Ramos (cell line): ENCODE data around the gene CCDC93.

Experiments
- in situ Hi-C: fragments of 300-500 bp; cut with MboI; formaldehyde crosslinking; loops from one replicate; pipeline ENCODE4 v1.14.3; 2022; ENCODE audit warnings: low sequenced_read_pairs; ENCODE audit not compliant: unreplicated experiment

The CCDC93 gene

GRCh38 chr2:118013724-118014491 is at the start of gene CCDC93:
TSS of gene CCDC93 (minus strand) at chr2:118014070. CDS start at chr2:118013995, 75 bp downstream.
- in situ Hi-C loops, result loop anchor here (25.0 kb wide), 1 partner anchor 552 kb away; no protein-coding TSS in a partner anchor

DNA sequence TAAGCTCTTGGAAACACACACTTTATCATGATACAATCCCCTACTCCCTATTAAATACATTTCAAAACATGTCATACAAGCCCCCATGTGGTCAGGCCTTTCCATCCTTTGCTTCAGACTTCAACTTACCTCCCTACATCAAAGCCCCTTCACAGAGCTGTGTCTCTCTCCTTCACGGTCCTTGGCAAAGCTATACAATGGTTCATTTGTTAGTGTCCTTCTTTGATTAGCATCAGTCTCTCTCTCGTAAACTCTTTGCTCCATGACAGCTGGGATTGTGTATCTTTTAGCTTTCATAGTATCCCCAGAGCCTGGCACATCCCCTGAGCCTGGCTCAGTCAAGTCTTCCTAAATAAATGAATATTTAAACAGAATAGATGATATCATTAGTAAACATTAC is 48.8 kb upstream of the CCDC93 start:
- in situ Hi-C loops, result no loop called here

DNA sequence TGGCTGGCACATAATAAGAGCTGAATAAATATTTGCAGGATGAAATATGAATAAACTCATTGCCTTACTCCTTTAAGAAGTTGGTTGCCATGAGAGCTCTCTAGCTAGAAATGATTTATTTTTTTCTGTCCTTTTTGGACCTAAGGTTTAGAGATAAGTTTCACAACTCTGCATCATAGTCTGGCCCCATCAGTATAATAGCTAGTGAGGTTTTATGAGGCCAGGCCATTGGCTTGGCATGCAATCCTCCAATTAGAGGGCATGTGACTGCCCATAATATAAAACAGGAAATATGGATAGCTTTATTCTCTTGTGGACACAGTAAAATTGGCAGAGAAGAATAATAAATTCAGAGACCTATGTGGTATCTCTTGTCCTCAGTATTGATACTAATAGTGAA is 48.2 kb upstream of the CCDC93 start:
- in situ Hi-C loops, result no loop called here

- in situ Hi-C loops, result no loop called here
Observed at GRCh38 chr2:118061135-118061955, 47.5 kb upstream of the CCDC93 start.

GRCh38 chr2:118059919-118060478 is 46.1 kb upstream of the CCDC93 start:
- in situ Hi-C loops, result no loop called here

- in situ Hi-C loops, result no loop called here
Observed at GRCh38 chr2:118058951-118059350, 45.1 kb upstream of the CCDC93 start.

- in situ Hi-C loops, result no loop called here
Observed at GRCh38 chr2:118056801-118057200, 42.9 kb upstream of the CCDC93 start.

GRCh38 chr2:118056165-118056534 is 42.3 kb upstream of the CCDC93 start:
- in situ Hi-C loops, result no loop called here

GRCh38 chr2:118055512-118056164 is 41.8 kb upstream of the CCDC93 start:
- in situ Hi-C loops, result no loop called here

DNA sequence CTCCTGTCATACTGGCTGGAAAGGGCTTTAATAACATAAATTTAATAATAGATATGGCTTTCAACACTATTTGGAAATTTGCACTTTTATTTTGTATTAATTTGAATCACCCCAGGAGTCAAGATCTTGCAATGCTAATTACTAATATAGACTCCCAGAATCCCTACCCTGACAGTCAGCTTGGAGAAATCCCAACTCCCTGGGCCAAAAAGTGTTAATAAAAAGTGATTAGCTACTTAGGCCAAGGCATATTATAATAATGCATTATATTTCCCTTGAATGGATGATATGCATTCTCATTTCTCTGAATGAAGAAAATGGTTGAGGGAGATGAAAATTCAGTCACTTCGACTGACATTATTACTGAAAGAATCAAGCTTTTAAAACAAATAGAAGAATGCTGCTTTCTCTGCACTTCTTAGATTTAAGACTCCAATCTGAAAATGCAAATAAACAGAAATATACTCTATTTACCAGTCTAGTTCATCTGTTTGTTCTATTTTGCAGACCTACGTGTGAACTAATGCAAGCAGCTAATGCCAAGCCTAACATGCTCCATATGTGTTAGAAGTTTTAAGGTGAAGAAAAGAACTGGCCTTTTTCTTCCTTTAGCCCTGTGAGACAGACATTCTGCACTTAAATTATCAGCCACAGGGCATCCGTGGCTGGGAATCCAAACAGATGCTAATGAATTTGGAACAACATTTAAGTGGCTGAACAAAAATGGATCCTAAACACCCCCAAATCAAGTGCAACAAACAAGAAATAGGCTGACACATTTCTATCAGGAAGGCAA is 40.5 kb upstream of the CCDC93 start:
- in situ Hi-C loops, result no loop called here

DNA sequence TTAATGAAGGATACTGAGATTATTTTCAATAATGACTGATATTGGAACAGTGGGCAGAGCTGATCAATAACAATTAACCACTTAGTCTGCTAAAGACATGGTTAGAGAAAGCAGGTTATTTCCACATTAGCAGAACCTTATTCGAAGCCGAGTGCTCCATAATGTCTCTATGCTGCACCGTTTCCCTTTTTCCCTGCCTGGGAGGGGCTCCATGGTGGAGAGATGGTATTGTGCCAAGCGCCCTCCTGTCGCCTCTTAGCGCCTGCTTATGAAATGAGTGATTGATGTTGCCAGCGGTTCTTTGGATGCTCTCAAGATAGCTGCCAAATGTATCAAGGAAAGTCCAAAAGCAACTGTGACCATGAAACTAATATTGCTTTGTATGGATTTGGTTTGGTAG is 39.8 kb upstream of the CCDC93 start:
- in situ Hi-C loops, result no loop called here

- in situ Hi-C loops, result no loop called here
Observed at GRCh38 chr2:118052474-118052873, 38.6 kb upstream of the CCDC93 start.

DNA sequence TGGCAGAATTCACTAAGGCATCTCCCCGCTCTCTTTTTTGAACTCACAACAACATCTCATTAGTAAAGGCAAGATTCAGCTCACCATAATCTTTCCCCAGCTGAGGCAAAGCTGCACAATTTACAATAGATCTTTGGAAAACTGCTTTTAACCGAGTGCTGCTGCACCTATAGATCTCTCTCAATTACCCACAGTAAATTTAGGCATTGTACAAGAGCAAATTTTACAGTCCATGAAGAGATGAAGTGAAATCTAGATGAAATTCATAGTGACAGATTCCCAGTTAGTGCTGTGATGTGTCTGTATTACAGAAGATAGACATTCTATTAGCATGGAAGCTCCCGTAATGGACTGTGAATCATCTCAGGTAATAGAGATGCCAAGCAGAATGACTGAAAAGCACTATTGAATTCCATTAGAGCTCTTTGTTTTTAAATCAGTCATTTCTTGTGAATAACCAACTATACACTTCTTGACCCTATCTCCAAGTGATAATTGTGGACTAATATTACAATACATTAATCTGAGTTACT is 38.0 kb upstream of the CCDC93 start:
- in situ Hi-C loops, result no loop called here

- in situ Hi-C loops, result no loop called here
Observed at GRCh38 chr2:118050974-118051373, 37.1 kb upstream of the CCDC93 start.

- in situ Hi-C loops, result no loop called here
Observed at GRCh38 chr2:118050386-118050785, 36.5 kb upstream of the CCDC93 start.

DNA sequence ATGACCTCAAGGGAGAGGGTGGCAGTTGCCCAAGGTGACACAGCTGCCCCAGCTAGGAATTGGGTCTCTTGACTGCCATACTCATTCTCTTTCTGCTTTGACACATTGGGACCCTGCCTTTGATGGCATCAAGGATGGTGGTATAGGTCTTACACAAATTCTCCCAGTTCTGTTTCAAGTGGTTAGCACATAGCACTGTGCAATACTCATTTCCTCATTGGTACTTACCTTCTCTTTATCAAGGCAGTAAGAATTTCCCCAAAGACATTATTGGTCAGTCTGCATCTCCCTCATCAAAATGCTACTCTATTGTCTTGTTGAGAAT is 35.9 kb upstream of the CCDC93 start:
- in situ Hi-C loops, result loop anchor here (25.0 kb wide), 1 partner anchor 813 kb away; no protein-coding TSS in a partner anchor

- in situ Hi-C loops, result loop anchor here (25.0 kb wide), 1 partner anchor 813 kb away; no protein-coding TSS in a partner anchor
Observed at GRCh38 chr2:118049140-118049815, 35.4 kb upstream of the CCDC93 start.

DNA sequence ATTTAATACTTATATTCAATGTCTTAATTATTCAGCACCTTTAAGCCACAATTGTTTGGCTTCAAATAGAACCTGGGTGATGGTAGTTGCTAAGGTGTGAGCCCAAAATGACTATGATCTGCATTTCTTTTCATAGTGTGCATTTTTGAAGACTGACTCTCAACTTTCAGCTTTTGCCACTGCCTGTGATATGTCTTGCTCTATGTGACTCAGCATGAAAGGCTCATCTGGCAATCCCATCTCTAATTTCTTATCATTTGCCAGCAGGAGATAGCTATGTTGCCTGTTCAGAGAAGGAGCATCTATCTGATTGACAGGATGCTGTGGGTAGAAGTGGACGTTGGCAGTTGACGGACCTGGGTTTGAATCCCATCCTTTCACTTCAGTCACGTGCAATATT is 34.5 kb upstream of the CCDC93 start:
- in situ Hi-C loops, result loop anchor here (25.0 kb wide), 1 partner anchor 814 kb away; no protein-coding TSS in a partner anchor

DNA sequence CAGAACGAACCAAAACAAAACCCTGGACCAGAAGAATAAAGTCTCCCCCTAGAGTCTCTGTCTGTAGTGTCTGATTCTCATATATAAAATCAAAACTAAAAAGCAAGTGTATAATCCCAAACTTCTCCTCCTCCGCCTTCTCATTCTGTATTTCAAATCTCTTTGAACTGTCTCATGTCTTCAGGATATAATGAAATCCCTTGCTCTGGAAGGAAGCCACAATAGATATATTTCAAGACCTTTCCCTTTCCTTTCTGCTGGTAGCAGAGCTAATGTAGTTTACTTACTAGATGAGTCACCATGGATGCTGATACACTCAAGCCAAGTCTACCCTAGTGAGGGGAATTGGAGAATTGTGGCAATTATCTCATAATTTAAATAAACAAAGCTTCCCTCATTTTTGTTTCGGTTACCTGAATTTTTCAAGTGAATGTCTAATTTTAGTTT is 33.5 kb upstream of the CCDC93 start:
- in situ Hi-C loops, result loop anchor here (25.0 kb wide), 1 partner anchor 815 kb away; no protein-coding TSS in a partner anchor
